Measurements from ENCODE around the gene KCNIP1. TPM values are rescaled to one million over a fixed set of nuclear protein-coding genes. Genes with fewer than 3 reads are reported as not detected.

Gene KCNIP1
- total and polyA plus RNA-seq, 9 of the 15 experiments (the other 6 are each of a cell fraction or from before 2014, with no cell fraction given), result not detected

- no peaks in the 10 kb centered on the region for H3K4me1 ChIP-seq (replicated peaks in 1 of 2; ENCODE audit: control insufficient read depth in 2 of 2, insufficient read depth in 2 of 2, low read length in 2 of 2)
- no TSS peak for BruUV-seq (replicated peaks)
- in situ Hi-C loops (cut with MboI) (no loop called here), intact Hi-C loops (cut with micrococcal nuclease) (no loop called here)
- no peak for FAIRE-seq
- CTCF ChIA-PET (ENCODE audit: low intra/inter-chr PET ratio), result no interaction called here
- H3K79me2 ChIP-seq (ENCODE audit: control insufficient read depth, insufficient read depth, low read length), result no peaks in the 10 kb centered on the region
- no peak for DNase-seq (ENCODE audit: extremely low read depth in 1 of 4, low spot score in 3 of 4)
- POLR2A ChIA-PET, result interaction anchor here (0.6 to 0.9 kb wide), 2 partner anchors 12 to 13 kb away, joined by 4 read pairs; no protein-coding TSS in a partner anchor
- no peak overlapping the region for H3K4me2 ChIP-seq (ENCODE audit: insufficient read depth, low read length)
- no peaks in the 10 kb centered on the region for H3K36me3 ChIP-seq (ENCODE audit: control insufficient read depth, insufficient read depth, low read length)
- H2AFZ ChIP-seq (ENCODE audit: low read depth, low read length), result no peak overlapping the region
- no peaks in the 10 kb centered on the region for H3K9me3 ChIP-seq (replicated peaks; ENCODE audit: control insufficient read depth, insufficient read depth, low read depth, low read length)
- no peak for ATAC-seq
- WGBS (ENCODE audit: insufficient coverage, low coverage, missing lambda C conversion rate), result 5% methylated on average over 2 of the region's 5 CpGs
- no peak overlapping the region for H3K9ac ChIP-seq (ENCODE audit: insufficient read depth in 1 of 2, low read depth in 2 of 2, low read length in 2 of 2)
- H3K4me3 ChIP-seq, result no peak overlapping the region
- no peak overlapping the region for H3K27ac ChIP-seq (ENCODE audit: extremely low read depth, low read depth, low read length)
- peaks cover 0 to 25% of the 10 kb centered on the region in 2 experiments; a peak in 2 of 5 replicates for H3K27me3 ChIP-seq (ENCODE audit: control insufficient read depth in 2 of 2, insufficient read depth in 2 of 2, low read length in 2 of 2)
- no peaks in the 10 kb centered on the region for H3K9me1 ChIP-seq (ENCODE audit: control insufficient read depth, insufficient read depth, low read length)
- no peaks in the 10 kb centered on the region for H4K20me1 ChIP-seq (replicated peaks; ENCODE audit: control insufficient read depth, insufficient read depth, low read length)
- TF ChIP-seq ZNF584 (CRISPR knock-in tag; IDR thresholded peaks at IDR 0.05; ENCODE audit: low read depth) (no peak), CBX1 (IDR thresholded peaks at IDR 0.05; ENCODE audit: low read depth) (no peak), ZNF551 (CRISPR knock-in tag; IDR thresholded peaks at IDR 0.05) (no peak), FIP1L1 (IDR thresholded peaks at IDR 0.05; ENCODE audit: low read depth, low read length, poor library complexity, severe bottlenecking) (no peak), ZNF175 (CRISPR knock-in tag; IDR thresholded peaks at IDR 0.05; ENCODE audit: low read depth) (no peak)
- TF ChIP-seq, protein P1, sequence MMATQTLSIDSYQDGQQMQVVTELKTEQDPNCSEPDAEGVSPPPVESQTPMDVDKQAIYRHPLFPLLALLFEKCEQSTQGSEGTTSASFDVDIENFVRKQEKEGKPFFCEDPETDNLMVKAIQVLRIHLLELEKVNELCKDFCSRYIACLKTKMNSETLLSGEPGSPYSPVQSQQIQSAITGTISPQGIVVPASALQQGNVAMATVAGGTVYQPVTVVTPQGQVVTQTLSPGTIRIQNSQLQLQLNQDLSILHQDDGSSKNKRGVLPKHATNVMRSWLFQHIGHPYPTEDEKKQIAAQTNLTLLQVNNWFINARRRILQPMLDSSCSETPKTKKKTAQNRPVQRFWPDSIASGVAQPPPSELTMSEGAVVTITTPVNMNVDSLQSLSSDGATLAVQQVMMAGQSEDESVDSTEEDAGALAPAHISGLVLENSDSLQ (IDR thresholded peaks at IDR 0.05), result no peak
- TF ChIP-seq, protein P2, sequence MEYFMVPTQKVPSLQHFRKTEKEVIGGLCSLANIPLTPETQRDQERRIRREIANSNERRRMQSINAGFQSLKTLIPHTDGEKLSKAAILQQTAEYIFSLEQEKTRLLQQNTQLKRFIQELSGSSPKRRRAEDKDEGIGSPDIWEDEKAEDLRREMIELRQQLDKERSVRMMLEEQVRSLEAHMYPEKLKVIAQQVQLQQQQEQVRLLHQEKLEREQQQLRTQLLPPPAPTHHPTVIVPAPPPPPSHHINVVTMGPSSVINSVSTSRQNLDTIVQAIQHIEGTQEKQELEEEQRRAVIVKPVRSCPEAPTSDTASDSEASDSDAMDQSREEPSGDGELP (CRISPR knock-in tag; IDR thresholded peaks at IDR 0.05; ENCODE audit: borderline replicate concordance), result no peak
- TF ChIP-seq, protein P3, sequence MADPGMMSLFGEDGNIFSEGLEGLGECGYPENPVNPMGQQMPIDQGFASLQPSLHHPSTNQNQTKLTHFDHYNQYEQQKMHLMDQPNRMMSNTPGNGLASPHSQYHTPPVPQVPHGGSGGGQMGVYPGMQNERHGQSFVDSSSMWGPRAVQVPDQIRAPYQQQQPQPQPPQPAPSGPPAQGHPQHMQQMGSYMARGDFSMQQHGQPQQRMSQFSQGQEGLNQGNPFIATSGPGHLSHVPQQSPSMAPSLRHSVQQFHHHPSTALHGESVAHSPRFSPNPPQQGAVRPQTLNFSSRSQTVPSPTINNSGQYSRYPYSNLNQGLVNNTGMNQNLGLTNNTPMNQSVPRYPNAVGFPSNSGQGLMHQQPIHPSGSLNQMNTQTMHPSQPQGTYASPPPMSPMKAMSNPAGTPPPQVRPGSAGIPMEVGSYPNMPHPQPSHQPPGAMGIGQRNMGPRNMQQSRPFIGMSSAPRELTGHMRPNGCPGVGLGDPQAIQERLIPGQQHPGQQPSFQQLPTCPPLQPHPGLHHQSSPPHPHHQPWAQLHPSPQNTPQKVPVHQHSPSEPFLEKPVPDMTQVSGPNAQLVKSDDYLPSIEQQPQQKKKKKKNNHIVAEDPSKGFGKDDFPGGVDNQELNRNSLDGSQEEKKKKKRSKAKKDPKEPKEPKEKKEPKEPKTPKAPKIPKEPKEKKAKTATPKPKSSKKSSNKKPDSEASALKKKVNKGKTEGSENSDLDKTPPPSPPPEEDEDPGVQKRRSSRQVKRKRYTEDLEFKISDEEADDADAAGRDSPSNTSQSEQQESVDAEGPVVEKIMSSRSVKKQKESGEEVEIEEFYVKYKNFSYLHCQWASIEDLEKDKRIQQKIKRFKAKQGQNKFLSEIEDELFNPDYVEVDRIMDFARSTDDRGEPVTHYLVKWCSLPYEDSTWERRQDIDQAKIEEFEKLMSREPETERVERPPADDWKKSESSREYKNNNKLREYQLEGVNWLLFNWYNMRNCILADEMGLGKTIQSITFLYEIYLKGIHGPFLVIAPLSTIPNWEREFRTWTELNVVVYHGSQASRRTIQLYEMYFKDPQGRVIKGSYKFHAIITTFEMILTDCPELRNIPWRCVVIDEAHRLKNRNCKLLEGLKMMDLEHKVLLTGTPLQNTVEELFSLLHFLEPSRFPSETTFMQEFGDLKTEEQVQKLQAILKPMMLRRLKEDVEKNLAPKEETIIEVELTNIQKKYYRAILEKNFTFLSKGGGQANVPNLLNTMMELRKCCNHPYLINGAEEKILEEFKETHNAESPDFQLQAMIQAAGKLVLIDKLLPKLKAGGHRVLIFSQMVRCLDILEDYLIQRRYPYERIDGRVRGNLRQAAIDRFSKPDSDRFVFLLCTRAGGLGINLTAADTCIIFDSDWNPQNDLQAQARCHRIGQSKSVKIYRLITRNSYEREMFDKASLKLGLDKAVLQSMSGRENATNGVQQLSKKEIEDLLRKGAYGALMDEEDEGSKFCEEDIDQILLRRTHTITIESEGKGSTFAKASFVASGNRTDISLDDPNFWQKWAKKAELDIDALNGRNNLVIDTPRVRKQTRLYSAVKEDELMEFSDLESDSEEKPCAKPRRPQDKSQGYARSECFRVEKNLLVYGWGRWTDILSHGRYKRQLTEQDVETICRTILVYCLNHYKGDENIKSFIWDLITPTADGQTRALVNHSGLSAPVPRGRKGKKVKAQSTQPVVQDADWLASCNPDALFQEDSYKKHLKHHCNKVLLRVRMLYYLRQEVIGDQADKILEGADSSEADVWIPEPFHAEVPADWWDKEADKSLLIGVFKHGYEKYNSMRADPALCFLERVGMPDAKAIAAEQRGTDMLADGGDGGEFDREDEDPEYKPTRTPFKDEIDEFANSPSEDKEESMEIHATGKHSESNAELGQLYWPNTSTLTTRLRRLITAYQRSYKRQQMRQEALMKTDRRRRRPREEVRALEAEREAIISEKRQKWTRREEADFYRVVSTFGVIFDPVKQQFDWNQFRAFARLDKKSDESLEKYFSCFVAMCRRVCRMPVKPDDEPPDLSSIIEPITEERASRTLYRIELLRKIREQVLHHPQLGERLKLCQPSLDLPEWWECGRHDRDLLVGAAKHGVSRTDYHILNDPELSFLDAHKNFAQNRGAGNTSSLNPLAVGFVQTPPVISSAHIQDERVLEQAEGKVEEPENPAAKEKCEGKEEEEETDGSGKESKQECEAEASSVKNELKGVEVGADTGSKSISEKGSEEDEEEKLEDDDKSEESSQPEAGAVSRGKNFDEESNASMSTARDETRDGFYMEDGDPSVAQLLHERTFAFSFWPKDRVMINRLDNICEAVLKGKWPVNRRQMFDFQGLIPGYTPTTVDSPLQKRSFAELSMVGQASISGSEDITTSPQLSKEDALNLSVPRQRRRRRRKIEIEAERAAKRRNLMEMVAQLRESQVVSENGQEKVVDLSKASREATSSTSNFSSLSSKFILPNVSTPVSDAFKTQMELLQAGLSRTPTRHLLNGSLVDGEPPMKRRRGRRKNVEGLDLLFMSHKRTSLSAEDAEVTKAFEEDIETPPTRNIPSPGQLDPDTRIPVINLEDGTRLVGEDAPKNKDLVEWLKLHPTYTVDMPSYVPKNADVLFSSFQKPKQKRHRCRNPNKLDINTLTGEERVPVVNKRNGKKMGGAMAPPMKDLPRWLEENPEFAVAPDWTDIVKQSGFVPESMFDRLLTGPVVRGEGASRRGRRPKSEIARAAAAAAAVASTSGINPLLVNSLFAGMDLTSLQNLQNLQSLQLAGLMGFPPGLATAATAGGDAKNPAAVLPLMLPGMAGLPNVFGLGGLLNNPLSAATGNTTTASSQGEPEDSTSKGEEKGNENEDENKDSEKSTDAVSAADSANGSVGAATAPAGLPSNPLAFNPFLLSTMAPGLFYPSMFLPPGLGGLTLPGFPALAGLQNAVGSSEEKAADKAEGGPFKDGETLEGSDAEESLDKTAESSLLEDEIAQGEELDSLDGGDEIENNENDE (IDR thresholded peaks at IDR 0.05; ENCODE audit: low read depth, low read length), result no peak
Observed at GRCh38 chr5:170569101-170569500, 65.3 kb downstream of the KCNIP1 start.
